Suppressor macrophage (primary cell): ENCODE data around the gene CCDC181.

ENCODE experiments used
- DNase-seq, 4 experiments: peaks; one replicate each; pipeline ENCODE4 v3.0.0-alpha.2; 2020 to 2022

Gene CCDC181

GRCh38 chr1:169395955-169396354, 31.3 kb downstream of the CCDC181 start:
- no peak for DNase-seq

DNA sequence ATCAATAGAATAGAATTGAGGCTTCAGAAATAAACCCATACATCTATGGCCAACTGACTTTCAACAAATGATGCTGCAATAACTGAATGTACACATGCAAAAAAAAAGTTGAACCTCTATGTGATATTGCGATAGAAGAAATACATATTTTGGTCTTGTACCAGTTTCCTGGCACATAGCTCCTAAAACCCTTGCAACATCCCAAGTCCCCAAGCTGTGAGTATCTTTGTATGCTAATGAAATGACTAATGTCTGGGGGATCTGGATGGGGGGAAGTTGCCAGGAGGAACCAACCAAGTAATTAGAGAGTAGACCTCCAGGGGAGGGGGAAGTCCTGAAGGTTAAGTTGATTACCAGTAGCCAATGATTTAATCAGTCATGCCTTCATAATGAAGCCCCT, 34.9 kb downstream of the CCDC181 start:
- DNase-seq, result peak in 2 of 4 experiments; percentile 9 to 14

- no peak for DNase-seq
Observed at GRCh38 chr1:169390303-169390702, 37.0 kb downstream of the CCDC181 start.

DNA sequence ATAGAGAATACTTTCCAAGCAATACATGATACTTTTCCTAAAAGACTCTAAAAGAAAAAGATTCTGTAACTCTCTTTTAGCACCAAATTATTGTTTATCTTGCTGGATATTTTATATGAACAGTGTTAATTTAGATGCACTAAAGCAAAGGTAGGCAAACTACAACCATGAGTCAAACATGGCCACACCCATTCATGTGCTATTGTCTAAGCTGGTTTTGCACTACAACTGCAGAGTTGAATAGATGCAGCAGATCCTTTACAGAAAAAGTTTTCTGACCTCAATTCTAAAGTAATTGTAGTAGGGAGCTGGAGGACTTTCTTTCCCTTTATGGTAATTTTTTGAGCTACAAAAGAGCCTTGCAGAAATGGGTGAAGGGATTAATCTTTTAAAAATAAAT, 39.9 kb downstream of the CCDC181 start:
- DNase-seq, result no peak

DNA sequence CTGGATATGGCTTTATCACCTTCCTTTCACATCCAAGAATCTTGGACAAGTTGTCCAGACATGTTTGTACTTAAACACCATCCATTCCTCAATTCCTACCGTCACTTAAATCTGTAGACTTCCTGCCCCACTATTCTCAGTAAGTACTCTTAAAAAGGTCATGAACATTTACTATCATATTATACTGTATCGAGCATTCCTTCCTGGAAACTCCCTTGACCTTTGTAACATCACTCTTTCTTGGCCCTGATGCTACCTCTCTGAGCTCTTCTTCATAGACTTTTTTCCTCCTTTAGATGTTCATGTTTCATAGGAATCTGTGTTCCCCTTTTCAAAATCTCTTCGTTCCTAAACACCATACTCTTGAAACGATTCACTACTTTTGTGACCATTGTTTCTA, 43.8 kb downstream of the CCDC181 start:
- no peak for DNase-seq

DNA sequence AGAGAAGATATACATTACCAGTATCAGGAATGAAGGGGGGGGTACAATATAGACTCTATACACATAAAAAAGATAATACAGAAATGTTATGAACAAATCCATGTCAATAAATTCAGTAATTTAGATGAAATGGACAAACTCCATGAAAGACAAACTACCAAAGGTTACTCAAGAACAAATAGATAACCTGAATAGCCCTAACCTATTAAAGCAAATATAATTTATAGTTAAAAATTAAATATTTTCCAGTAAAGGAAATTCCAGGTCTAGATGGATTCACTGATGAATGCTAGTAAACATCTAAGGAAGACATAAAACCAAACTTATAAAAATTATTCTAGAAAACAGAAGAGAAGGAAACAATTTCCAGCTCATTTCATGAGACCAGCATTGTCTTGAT, 46.1 kb downstream of the CCDC181 start:
- DNase-seq, result no peak

- DNase-seq, result peak; percentile 6 to 56 (median 38)
Observed at GRCh38 chr1:169371404-169371803, 55.9 kb downstream of the CCDC181 start.

DNA sequence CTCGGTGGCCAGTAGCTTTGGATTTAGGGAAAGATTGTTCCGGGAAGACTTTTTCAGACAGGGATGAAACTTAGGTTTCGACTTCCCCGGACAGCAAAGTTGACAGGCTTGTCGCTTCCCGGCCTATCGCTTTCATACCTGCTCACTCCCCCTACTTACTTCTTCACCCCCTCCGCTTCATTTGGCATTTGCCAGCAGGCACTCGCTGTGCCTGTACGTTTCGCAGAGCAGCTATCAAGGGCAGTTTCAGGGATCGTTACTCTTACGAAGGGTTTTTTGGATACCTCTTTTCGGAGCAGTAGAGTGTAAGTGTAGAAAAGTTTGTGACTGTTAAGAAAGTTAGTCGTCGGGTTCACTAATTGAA, 58.9 kb downstream of the CCDC181 start:
- DNase-seq, result peak in 3 of 4 experiments; percentile 16 to 30 (median 17)

DNA sequence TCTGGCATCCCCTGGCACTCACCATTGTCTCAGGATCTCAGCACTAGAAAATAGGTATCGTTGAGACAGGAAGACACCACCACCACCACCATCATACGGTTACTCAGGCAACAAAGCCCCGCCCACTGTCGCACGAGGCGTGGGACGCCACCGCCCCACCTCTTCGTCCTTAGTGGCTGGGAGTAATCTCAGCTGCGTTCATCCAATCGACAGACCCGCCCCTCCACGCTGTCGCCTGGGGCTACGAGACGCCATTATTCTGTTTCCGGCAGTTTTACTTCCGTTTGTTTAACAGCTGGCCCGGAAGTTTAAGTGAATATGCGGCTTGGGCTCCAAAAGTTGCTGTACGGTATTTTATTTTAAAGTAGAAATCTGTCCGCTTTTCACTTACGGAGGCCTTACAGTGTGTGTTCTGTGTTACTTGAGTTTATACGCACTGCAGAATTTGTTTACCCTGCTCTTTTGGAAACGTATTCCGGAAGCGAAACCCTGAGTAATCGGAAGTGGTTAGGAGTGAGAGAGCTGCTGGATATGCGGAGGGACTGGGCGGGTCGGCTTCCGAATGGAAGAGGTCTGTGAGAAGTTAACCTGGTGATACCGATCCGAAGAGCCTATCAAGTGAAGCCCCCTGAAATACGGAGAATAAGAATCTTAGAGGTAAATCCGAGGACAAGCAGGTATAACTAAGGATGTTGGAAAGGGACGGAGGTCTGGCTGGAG, 59.4 kb downstream of the CCDC181 start, which contains the start of the genes BLZF1 and NME7:
BLZF1 (plus strand) TSS at position 510 of the 720 bp plus-strand sequence. CDS start 1,328 bp downstream, outside the sequence.
NME7 (minus strand) TSS at position 112 of the 720 bp plus-strand sequence; CDS start at position 25, 87 bp downstream.
- peak; percentile 97 to 98 (median 97) for DNase-seq

DNA sequence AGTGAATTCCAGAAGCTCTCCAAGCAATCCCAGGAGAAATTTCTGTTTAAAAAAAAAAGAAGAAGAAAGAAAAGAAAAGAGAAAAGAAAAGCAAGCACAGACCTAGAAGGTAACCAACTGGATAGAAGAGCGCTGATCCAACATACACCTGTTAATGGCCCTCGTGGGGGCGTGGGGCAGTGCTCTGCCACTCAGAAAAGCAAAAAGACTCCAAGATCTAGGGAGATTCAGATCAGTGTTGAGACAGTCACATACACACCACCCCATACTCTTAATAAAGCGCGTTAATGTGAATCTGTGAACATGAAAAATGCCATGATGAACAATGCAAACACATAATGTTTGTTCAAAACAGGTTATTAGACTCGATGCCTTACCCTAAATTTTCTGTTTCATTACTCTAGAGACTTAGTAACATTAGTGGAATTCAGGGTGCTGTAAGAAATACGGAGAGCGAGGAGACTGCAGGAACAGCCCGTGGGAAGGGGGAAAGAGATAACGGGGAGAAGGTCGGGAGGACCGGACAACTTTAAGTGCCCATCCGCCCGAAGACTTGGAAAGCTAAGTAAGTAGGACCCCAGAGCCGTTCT, 60.1 kb downstream of the CCDC181 start:
- no peak for DNase-seq

DNA sequence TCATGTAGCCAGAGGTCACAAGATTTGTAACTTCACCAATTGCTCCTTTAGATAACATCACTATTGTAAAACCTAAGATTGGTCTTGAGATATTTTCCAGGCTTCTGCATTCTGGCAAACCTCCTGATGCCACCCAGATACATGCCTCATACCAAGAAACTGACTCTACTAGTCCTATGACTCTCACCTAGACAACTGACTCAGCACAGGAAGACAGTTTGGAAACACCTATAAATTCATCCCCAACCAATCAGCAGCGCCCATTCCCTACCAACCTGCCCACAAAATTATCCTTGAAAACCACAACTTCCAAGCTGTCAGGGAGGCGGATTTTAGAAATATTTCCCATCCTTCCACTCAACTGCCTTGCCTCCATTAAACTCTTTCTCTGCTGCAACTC, 62.3 kb downstream of the CCDC181 start:
- no peak for DNase-seq

- no peak for DNase-seq
Observed at GRCh38 chr1:169363046-169363730, 64.1 kb downstream of the CCDC181 start.

GRCh38 chr1:169361281-169361680, 66.0 kb downstream of the CCDC181 start:
- no peak for DNase-seq

- DNase-seq, result no peak
Observed at GRCh38 chr1:169360415-169360814, 66.9 kb downstream of the CCDC181 start.

DNA sequence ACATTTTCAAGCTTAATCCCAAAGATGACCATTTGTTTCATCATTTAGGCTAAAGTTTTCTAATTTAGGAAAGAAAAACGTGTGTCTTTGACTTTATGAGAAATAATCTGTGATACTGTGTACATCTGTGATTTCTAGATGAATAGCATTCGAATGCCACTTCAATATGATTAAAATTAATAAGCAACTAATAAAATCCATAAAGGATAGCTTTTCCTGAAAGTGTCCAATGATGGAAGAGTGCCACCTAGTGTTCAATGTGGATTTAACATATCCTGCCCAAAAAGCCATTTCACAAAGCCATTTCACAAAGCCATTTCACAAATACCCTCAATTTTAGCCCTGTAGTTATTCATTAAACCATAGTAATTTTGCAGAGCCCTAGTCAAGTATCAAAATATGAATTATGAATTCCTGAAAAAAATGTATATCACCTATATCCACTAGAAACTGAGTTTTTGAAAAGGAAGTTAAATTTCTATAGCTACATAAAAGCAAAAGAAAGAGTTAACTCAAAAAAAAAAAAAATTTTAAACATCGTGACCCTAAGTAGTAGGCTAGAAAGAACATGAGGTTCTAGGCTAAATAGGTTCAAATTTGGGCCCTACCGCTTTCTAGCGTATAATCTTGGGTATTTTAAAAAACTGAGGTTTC, 78.8 kb downstream of the CCDC181 start:
- DNase-seq, result peak; percentile 60 to 86 (median 69)

DNA sequence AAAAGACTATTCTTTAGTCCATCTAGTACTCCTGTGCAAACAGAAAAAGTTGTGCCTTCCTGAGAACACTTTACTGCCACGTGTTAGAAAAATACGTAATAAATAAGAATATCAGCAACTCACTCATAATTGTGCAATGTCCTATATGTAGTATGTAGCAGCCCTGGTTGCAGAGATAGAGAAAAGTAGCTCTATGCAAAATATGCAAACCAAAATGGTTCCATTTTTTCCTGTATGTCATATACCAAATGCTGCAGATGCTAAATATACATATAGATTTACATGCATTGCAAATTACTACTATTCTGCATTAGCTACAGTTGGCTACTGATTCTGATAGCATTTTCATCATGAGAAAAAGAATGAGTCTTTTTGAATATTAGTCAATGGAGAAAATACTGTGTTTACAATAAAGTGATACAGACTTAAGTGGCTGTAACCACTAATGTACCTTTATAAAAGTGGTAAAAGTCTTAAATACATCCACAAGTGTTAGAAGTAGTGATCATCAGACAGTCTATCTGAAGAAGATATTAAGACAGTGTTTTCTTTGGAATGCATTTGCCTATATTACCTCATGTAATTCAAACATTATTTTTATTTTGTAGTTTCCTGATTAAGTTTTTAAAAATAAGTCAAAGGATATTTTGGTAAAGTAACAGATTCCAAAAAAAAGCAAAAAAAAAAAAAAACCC, 79.4 kb downstream of the CCDC181 start:
- DNase-seq, result no peak

- DNase-seq, result no peak
Observed at GRCh38 chr1:169346036-169346589, 81.2 kb downstream of the CCDC181 start.

GRCh38 chr1:169345511-169345910, 81.8 kb downstream of the CCDC181 start:
- no peak for DNase-seq
